H1 (cell line): Measurements from ENCODE around the gene UBR7.

Experiments used
- BACH1 ChIP-seq: IDR thresholded peaks from 2 replicates; pipeline ENCODE4 v1.6.1; 2012; ENCODE audit warnings: low read length, improper control_type of control experiment
- HDAC2 ChIP-seq, 2 experiments: fragments of 300-600 bp in 1 of 2; sonication (generic) in 1 of 2; IDR thresholded peaks; 2 replicates each; pipeline ENCODE4 v1.6.1; 2011 to 2012; ENCODE audit warnings: low read depth in 2 of 2, low read length in 2 of 2, mild to moderate bottlenecking in 2 of 2, moderate library complexity in 2 of 2, borderline replicate concordance in 1 of 2, inconsistent platforms in 1 of 2
- POLR2A ChIP-seq, 2 experiments: IDR thresholded peaks; 1 replicate in 1 of 2; 2 replicates in 1 of 2; pipeline ENCODE4 v1.6.1; 2011; ENCODE audit warnings: low read depth in 2 of 2, low read length in 2 of 2, mild to moderate bottlenecking in 2 of 2; ENCODE audit errors: control extremely low read depth in 1 of 2
- SIX5 ChIP-seq: IDR thresholded peaks from 2 replicates; pipeline ENCODE4 v1.6.1; 2011; ENCODE audit warnings: mild to moderate bottlenecking, low read depth, low read length
- TBP ChIP-seq: IDR thresholded peaks from 2 replicates; pipeline ENCODE4 v1.6.1; 2011; ENCODE audit warnings: low read depth, low read length, improper control_type of control experiment
- TF ChIP-seq, protein P1 (sequence below), 3 experiments: IDR thresholded peaks; 1 replicate in 2 of 3; 2 replicates in 1 of 3; pipeline versions ENCODE4 v1.5.1 to v1.6.1; 2011; ENCODE audit warnings: low read length in 3 of 3, mild to moderate bottlenecking in 3 of 3, inconsistent platforms in 2 of 3, low read depth in 1 of 3, moderate library complexity in 1 of 3; ENCODE audit not compliant: insufficient read depth in 1 of 3; ENCODE audit errors: control extremely low read depth in 1 of 3
- TF ChIP-seq, protein P2 (sequence below): IDR thresholded peaks from 2 replicates; pipeline ENCODE4 v1.6.1; 2012; ENCODE audit warnings: low read length, inconsistent platforms

DNA sequence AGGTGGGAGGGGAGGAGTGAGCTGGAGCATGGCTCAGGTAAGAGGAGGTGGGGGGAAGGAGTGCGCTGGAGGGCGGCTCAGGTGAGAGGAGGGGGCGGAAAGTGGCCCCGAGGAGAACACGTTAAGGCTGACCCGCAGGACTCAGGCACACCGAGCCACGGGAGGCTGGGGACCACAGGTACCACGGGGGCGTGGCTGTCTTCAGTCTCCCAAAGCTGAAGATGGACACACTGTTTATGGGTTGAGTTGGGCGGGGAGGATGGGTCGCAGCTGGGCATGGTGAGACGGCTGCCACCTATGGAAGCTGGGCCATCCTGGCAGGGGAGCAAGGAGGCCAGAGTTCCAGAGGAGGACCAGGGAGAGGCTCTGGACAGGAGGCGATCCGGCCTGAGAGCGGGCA is 23.5 kb downstream of the UBR7 start:
- TF ChIP-seq BACH1 (no peak), HDAC2 (IDR thresholded peaks at IDR 0.05; ENCODE audit: borderline replicate concordance in 1 of 2, low read depth in 2 of 2, low read length in 2 of 2) (no peak), SIX5 (no peak), TBP (no peak), POLR2A (IDR thresholded peaks at IDR 0.05; ENCODE audit: control extremely low read depth in 1 of 2, low read depth in 2 of 2, low read length in 2 of 2) (no peak)
- TF ChIP-seq, protein P1, sequence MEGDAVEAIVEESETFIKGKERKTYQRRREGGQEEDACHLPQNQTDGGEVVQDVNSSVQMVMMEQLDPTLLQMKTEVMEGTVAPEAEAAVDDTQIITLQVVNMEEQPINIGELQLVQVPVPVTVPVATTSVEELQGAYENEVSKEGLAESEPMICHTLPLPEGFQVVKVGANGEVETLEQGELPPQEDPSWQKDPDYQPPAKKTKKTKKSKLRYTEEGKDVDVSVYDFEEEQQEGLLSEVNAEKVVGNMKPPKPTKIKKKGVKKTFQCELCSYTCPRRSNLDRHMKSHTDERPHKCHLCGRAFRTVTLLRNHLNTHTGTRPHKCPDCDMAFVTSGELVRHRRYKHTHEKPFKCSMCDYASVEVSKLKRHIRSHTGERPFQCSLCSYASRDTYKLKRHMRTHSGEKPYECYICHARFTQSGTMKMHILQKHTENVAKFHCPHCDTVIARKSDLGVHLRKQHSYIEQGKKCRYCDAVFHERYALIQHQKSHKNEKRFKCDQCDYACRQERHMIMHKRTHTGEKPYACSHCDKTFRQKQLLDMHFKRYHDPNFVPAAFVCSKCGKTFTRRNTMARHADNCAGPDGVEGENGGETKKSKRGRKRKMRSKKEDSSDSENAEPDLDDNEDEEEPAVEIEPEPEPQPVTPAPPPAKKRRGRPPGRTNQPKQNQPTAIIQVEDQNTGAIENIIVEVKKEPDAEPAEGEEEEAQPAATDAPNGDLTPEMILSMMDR (IDR thresholded peaks at IDR 0.05; ENCODE audit: control extremely low read depth in 1 of 3, insufficient read depth in 1 of 3, low read depth in 1 of 3, low read length in 3 of 3): no peak
- TF ChIP-seq, protein P2, sequence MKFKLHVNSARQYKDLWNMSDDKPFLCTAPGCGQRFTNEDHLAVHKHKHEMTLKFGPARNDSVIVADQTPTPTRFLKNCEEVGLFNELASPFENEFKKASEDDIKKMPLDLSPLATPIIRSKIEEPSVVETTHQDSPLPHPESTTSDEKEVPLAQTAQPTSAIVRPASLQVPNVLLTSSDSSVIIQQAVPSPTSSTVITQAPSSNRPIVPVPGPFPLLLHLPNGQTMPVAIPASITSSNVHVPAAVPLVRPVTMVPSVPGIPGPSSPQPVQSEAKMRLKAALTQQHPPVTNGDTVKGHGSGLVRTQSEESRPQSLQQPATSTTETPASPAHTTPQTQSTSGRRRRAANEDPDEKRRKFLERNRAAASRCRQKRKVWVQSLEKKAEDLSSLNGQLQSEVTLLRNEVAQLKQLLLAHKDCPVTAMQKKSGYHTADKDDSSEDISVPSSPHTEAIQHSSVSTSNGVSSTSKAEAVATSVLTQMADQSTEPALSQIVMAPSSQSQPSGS: no peak
